Head of caudate nucleus (tissue), 42 donors: Measurements from ENCODE around the gene CRX.
"Not testable (repeated sequence)": the region's sequence is repeated elsewhere in the genome, so short reads cannot be mapped to it uniquely, and the experiment has no call there.

Experiments
- DNase-seq, 42 donors: peaks; one replicate each; pipeline versions ENCODE4 v3.0.0 to v3.0.0-alpha.2; 2020 to 2021; ENCODE audit warnings: mixed read lengths in 7 of 42
- intact Hi-C: fragments of 100-400 bp; cut with DNase I; formaldehyde crosslinking; loops from one replicate; pipeline ENCODE4 v1.15.0; 2022

CRX gene

DNA sequence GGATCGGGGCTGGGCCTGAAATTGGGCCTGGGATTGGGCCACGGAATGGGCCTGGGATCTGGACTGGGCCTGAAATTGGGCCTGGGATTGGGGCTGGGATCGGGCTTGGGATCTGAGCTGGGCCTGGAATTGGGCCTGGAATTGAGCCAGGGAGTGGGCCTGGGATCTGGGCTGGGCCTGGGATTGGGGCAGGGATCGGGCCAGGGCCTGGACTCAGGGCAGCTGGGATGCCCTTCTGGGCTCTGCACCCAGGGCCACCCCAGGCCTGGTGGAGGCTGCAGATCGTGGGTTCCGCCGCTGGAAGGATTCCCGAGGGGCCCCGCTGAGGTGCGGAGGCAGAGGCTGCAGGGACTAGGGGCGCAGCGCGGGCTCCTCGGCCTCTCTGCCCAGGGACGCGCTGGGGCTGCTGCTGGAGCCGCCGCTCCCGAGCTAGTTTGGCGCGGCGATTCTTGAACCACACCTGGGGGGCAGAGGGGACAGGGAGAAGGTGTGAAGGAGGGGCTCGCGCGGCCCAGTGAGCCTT is 19.2 kb upstream of the CRX start:
- intact Hi-C loops = no loop called here
- no peak for DNase-seq

DNA sequence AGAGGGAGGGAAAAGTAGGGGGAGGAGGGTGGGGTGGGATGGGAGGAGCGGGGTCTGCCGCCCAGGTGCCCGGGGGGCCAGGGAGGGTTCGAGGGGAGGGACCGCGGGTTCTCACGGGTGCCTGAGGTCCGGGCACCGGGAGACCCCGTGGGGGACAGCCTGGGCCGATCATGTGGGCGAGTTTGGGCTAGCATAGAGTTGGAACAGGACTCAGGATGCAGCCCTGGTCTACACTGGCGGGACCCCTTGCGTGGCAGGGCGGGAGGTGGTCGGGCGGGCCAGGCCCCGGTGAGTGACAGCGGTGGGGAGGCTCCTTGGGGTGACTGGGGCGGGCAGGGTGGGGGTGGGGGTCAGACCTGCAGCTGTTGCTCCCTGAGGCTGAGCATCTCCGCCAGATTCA is 18.6 kb upstream of the CRX start:
- DNase-seq, intact Hi-C loops: not testable (repeated sequence)

DNA sequence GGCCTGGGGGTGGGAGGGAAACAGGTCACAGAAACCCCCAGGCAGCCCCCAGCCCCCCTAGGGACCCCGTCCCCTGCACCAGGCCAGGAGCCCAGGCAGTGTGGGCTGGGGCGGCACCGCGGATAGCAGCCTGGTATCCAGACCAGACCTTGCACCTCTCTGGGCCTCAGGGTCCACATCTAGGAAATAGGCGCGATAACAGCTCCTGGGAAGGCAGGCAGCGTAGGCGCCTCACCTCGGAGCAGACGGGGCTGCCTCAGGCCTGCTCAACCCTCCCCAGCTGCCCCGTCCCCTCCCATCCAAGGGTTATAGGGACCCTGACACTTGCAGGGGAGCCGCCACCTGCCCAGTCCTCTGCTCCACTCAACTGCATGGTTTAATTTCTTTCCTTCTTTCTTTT is 18.1 kb upstream of the CRX start:
- intact Hi-C loops, DNase-seq: not testable (repeated sequence)

DNA sequence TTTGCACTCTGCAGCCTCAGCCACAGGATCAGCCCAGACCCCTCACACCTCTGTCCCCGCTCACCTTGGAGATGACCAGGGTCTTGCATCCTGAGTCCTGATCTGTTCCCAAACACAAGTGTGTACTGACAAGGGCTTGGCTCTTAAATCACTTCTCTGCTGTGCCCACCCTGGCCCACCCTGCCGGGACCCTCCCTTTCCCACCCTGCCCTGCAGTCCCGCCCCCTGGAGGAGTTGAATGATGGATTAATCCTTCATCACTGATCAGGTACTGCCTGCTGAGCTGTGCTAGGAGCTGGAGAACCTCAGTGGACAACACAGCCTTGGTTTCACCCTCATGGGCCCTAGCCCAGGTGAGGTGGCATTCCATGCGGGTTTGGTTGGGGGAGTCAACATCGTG is 17.3 kb upstream of the CRX start, which contains the start of gene TPRX1:
Gene TPRX1 (minus strand): TSS at position 101 of the 400 bp plus-strand sequence. CDS start 12 bp downstream, at position 89.
- intact Hi-C loops = not testable (repeated sequence)

DNA sequence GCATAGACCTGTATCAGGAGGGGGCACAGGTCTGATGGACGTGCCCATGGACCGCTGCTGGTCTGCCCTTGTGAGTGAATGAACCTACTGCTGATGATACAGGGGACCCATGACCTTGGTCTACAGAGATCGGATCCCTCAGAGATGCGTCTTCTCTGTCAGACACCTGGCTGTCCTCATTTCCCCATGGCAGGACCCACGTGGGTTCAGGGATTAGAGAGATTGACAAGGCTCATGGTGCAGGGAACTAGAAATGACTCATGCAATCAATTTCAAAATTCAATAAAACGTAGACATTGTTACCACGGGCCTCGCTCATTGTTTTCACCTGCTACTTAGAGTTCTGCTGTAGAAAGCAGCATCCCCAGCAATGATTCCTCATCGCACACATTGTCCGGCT is 16.4 kb upstream of the CRX start:
- DNase-seq = peak in 20 of 42 donors; percentile 17 to 72 (median 44)
- intact Hi-C loops = no loop called here

More for the DNA sequence above, 17.3 kb upstream of the CRX start, which contains the start of gene TPRX1:
- DNase-seq = not testable (repeated sequence)

DNA sequence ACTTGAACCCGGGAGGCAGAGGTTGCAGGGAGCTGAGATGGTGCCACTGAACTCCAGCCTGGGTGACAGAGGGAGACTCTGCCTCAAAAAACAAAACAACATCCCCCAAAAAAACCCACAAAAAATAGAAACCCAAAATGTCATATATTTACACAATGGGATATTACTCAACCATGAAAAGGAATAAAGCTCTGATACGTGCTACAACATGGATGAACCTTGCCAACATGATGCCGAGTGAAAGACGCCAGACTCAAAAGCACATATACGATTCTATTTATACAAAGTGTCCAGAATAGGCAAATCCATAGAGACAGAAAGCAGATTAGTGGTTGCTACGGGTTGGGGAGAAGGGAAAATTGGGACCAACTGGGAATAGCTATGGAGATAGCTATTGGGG is 15.3 kb upstream of the CRX start:
- intact Hi-C loops = no loop called here
- DNase-seq = no peak

DNA sequence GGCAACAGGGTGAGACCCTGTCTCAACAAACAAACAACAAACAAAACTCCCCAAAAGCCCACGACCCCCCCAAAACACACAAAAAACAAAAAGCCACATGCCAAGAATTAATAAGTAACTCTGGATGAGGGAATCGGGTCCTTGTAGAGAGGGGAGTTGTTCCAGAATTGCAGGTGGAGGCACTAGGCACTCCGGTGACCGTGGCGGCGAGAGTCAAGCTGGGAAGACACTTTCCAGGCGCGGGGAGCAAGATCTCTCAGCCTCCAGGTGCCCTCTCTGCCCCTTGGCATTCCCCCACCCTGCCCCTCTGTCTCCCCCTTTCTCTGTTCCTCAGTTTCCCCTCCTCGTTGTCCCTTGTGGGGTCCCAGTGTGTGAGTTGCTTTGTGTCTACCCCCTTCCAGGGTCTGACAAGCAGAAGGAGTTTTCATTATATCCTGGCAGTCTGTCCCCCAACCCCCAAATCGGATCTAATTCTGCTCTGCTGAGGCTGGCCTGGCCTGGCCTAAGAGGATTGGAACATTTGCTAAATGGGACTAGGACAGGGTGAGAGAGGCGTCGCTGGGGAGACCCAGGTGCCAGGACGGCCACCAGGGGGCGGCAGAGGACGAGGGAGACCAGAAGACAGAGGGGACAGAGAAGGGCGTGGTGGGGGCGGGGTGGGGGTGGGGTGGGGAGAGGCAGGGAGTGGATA is 8.3 kb upstream of the CRX start:
- peak in 41 of 42 donors; percentile 7 to 86 (median 62) for DNase-seq
- intact Hi-C loops = no loop called here

DNA sequence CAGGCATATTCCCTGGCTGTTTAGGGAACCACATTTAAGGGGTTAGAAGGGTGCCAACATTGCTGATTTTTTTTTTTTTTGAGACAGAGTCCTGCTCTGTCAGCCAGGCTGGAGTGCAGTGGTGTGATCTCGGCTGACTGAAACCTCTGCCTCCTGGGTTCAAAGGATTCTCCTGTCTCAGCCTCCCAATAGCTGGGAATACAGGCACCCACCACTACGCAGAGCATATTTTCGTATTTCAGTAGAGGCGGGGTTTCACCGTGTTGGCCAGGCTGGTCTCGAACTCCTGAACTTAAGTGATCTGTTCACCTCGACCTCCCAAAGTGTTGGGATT is 7.8 kb upstream of the CRX start:
- intact Hi-C loops = no loop called here
- DNase-seq = no peak

DNA sequence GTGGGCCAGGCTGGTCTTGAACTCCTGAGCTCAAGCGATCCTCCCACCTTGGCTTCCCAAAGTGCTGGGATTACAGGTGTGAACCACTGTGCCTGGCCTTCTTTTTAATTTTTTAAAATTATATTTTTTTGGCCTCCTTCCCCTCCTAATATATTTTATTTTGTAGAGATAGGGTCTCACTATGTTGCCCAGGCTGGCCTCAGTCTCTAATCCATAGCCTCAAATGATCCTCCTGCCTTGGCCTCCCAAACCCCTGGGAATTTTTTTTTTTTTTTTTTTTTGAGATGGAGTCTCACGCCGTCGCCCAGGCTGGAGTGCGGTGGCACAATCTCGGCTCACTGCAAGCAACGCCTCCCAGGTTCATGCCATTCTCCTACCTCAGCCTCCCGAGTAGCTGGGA is 5.5 kb upstream of the CRX start:
- DNase-seq, intact Hi-C loops: not testable (repeated sequence)

DNA sequence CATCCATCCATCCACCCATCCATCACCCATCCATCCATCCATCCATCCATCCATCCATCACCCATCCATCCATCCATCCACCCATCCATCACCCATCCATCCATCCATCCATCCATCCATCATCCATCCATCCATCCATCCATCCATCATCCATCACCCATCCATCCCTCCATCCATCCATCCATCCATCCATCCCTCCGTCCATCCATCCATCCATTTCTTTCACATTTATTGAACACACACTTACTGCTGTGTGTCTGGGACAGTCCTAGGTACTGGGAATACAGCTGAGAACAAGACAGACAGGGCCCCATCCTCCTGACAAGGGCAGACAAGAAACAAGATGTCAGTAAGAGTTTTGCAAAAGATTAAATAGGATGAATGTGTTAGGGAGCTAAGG is 3.5 kb upstream of the CRX start:
- DNase-seq, intact Hi-C loops: not testable (repeated sequence)

DNA sequence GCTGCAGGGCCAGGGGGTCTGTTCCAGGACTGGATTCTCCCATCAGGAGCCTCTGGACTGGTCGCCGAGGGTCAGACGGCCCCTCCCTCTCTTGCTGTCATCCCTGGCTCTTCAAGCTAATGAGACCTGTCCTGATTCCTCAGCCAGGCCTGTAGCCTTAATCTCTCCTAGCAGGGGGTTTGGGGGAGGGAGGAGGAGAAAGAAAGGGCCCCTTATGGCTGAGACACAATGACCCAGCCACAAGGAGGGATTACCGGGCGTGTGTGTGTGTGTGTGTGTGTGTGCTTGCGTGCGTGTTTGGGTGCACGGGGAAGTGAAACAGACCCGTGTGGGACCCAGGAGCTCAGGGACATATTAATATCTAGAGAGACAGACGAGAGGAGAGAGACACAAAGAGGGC is 1.9 kb upstream of the CRX start:
- intact Hi-C loops = no loop called here
- DNase-seq = no peak

DNA sequence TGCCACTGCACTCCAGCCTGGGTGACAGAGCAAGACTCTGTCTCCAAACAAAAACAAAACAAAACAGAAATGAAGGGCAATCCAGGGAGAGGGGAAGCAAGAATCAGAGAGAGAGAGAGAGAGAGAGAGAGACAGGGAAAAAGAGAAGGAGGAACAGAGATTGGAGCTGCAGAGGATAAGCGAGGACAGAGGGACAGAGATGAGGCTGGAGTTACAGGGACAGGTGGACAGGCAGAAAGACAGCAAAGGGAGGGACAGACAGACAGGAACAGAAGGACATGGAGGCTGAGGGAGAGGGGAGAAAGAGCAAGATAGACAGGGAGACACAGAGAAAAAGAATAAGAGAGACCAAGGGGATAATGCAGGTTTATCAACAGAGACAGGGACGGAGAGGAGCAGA is 1.3 kb upstream of the CRX start:
- DNase-seq = no peak
- intact Hi-C loops = no loop called here

DNA sequence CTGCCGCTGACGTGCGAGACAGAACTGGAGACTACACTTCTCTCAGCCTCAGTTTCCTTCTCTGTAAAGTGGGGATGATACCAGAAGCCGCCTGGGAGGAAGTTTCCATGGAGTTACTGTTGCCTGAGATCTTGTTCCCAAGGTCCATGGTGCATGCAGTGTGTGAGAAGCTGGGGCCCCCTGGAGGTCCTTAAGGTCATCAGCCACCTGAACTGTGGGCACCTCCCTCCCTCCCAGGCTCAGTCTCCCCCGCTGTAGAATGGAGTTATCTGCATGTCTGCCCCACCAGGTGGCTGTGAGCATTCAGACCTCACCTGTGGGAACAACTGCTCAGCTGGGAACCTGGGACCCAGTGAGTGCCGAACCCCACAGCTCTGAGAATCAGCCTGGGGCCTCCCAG is 2.7 kb downstream of the CRX start:
- intact Hi-C loops = no loop called here
- no peak for DNase-seq

DNA sequence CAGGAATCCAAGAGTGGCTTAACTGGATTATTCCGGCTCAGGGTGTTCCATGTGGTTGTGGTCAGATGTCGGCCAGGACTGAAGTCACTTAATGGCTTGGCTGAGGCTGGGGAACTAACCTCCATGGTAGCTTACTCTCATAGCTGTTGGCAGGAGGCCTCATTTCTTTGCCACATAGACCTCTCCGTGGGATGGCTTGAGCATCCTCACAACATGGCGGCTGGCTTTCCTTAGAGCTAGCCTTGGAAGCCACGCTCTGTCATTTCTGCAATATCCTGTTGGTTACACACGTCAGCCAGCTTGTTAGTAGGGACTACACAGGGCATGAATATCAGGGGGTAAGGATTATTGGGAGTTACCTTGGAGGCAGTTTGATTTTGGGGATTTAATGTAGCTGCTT is 5.1 kb downstream of the CRX start:
- no peak for DNase-seq
- intact Hi-C loops = no loop called here

DNA sequence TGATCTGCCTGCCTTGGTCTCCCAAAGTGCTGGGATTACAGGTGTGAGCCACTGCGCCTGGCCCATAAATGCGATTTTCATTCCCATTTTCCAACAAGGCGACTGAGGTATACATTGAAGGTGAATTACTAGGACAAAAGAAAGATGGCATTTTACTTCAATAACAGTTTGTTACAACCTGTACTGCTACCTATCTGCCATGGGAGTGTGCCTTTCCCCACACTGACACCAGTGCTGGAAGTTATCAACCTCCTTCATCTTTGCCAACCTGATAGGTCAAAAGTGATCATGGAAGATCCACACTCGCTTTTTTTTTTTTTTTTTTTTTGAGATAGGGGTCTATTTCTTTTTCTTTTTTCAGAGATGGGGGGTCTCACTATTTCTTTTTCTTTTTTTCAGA is 11.0 kb downstream of the CRX start:
- DNase-seq = no peak
- intact Hi-C loops = no loop called here

DNA sequence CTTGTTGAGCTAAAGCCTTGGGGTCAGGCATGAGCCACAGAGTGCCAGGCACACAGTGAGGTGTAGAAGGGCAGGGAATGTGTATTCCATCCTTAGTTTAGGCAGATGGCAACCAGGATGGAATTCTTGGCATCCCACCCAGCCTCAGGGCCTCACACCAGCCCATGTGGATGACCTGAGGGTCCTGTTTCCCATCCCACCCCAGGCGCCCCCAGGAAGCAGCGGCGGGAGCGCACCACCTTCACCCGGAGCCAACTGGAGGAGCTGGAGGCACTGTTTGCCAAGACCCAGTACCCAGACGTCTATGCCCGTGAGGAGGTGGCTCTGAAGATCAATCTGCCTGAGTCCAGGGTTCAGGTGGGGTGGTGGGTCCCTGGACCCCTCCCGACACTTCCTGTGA is 14.3 kb downstream of the CRX start:
- intact Hi-C loops = no loop called here

DNA sequence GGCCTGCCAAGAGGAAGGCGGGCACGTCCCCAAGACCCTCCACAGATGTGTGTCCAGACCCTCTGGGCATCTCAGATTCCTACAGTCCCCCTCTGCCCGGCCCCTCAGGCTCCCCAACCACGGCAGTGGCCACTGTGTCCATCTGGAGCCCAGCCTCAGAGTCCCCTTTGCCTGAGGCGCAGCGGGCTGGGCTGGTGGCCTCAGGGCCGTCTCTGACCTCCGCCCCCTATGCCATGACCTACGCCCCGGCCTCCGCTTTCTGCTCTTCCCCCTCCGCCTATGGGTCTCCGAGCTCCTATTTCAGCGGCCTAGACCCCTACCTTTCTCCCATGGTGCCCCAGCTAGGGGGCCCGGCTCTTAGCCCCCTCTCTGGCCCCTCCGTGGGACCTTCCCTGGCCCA is 17.7 kb downstream of the CRX start:
- no peak for DNase-seq
- intact Hi-C loops = no loop called here

More for the DNA sequence above, 14.3 kb downstream of the CRX start:
- no peak for DNase-seq

DNA sequence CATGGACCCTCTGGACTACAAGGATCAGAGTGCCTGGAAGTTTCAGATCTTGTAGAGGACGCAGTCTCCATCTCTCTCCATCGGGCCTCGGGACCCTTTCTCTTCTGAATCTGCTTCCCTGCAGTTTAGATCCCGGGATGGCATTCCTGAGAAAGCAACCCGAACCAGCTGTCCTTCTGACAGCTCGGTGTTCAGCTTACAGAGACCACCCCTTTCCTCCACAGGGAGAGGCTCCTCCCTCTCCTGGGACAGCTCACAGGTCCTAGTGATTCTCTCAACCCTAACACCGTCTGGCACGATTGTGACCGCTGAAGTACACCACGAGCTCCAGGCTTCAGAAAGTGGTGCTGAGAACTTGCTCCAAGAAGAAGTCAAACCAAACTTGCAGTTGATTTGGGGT is 18.2 kb downstream of the CRX start:
- intact Hi-C loops = no loop called here
- no peak for DNase-seq

DNA sequence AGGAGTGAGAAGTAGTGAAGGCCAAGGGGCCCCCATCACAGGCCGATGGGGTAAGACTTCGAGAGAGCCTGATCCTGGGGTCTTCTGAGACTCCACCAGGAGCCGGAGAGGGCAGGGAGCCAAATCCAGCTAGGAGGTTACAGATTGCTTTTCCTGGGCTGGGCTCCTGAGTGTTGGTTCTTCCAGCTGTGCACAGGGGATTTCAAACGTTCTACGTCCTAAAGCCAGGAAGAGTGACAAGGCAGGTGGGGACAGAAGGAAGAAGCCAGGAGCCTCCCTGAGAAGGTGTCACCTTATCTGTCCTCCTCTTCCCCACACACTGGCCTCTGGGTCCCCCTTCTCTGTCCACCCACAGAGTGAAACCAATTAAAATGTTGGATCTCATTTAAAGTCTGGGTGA is 21.2 kb downstream of the CRX start:
- intact Hi-C loops = no loop called here
- DNase-seq = no peak

DNA sequence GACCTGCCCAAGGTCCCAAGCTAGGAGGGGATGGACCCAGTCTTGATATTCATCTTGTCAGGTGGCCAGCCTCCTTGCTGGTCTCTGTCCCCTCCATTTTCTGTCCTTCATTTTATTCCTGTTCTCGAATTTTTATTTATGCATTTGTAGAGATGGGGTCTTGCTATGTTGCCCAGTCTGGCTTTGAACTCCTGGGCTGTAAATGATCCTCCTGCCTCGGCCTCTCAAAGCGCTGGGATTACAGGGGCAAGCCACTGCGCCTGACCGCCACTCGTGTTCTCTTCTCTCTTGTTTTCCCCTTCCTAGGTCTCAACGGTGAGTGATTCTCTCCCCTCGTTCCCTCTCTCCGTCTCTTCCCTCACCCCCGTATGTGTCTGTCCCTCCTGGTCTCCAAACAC is 26.7 kb downstream of the CRX start:
- no peak for DNase-seq

DNA sequence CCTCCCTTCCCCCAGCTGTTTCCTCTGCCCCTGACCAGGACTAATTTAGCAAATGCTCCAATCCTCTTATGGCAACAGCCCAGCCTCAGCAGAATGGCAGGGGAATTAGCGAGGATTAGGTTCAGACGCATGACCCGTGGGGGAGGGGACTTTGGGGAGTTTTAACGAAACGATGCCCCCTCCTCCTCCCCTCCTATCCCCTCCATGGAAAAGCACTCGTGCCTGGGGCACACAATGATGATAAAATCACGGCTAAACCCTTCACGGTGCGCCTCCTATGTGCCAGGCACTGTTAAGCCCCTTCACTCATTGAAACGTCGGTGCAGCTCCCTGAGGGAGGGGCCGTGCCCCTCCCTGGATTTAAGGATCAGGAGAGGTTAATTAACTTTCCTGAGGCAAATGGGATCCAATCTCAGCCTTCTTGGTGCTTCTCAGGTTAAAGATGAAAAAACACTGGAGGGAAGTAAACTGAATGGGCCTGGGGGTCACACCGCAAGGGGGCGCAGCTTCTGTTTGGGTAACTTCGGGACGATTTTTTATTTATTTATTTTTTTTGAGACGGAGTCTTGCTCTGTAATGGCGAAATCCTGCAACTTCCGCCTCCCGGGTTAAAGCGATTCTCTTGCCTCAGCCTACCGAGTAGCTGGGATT is 27.2 kb downstream of the CRX start:
- DNase-seq = peak in 6 of 42 donors; percentile 7 to 49 (median 22)
- intact Hi-C loops = no loop called here

More for the DNA sequence above, 26.7 kb downstream of the CRX start:
- intact Hi-C loops = no loop called here
